Osteocyte (in vitro differentiated cells): ENCODE measurements around the gene SNAI3. TPM values are rescaled to one million over a fixed set of nuclear protein-coding genes. Genes with fewer than 3 reads are reported as not detected.

Experiments used
- DNase-seq: peaks from one replicate; pipeline ENCODE4 v3.0.0; 2021; ENCODE audit warnings: mixed read lengths; ENCODE audit not compliant: unreplicated experiment; ENCODE audit errors: extremely low spot score
- H3K27ac Mint-ChIP-seq: one replicate; pipeline ENCODE4 v1.8.0; 2021; ENCODE audit warnings: mild to moderate bottlenecking, mixed read lengths; ENCODE audit not compliant: unreplicated experiment
- H3K27me3 Mint-ChIP-seq: one replicate; pipeline ENCODE4 v1.8.0; 2021; ENCODE audit warnings: mixed read lengths; ENCODE audit not compliant: unreplicated experiment
- H3K36me3 Mint-ChIP-seq: one replicate; pipeline ENCODE4 v1.8.0; 2021; ENCODE audit warnings: mixed read lengths; ENCODE audit not compliant: unreplicated experiment
- H3K4me1 Mint-ChIP-seq: one replicate; pipeline ENCODE4 v1.8.0; 2021; ENCODE audit warnings: mixed read lengths; ENCODE audit not compliant: unreplicated experiment
- H3K4me3 Mint-ChIP-seq: one replicate; pipeline ENCODE4 v1.8.0; 2021; ENCODE audit warnings: mild to moderate bottlenecking, moderate library complexity, mixed read lengths; ENCODE audit not compliant: unreplicated experiment
- H3K9me3 Mint-ChIP-seq: one replicate; pipeline ENCODE4 v1.8.0; 2021; ENCODE audit warnings: mixed read lengths; ENCODE audit not compliant: unreplicated experiment
- CTCF ChIP-seq: fragments of 200-600 bp; sonication (generic); IDR thresholded peaks from 2 replicates; pipeline ENCODE4 v1.5.0; 2021; ENCODE audit warnings: antibody characterized with exemption, mild to moderate bottlenecking, moderate library complexity
- total RNA-seq: library from RNA; stranded (reverse); gene quantifications from 2 replicates; pipeline ENCODE4 v1.2.1, GENCODE V29; 2021

Gene SNAI3
- total RNA-seq, 1 donor from 2014 or later: not detected

- no peak overlapping the region for H3K27ac Mint-ChIP-seq
- H3K4me3 Mint-ChIP-seq: no peak overlapping the region
- TF ChIP-seq CTCF: no peak
- H3K36me3 Mint-ChIP-seq: no peaks in the 10 kb centered on the region
- peaks cover 14% of the 10 kb centered on the region for H3K4me1 Mint-ChIP-seq
- H3K9me3 Mint-ChIP-seq: no peaks in the 10 kb centered on the region
- no peak for DNase-seq
- no peaks in the 10 kb centered on the region for H3K27me3 Mint-ChIP-seq
Observed at GRCh38 chr16:88646345-88647034, 39.8 kb downstream of the SNAI3 start.

GRCh38 chr16:88645941-88646340 lies 40.4 kb downstream of the SNAI3 start:
- Mint-ChIP-seq H3K4me1 (peaks cover 9% of the 10 kb centered on the region), H3K27me3 (no peaks in the 10 kb centered on the region), H3K9me3 (no peaks in the 10 kb centered on the region), H3K36me3 (no peaks in the 10 kb centered on the region), H3K27ac (no peak overlapping the region), H3K4me3 (no peak overlapping the region)
- no peak for TF ChIP-seq CTCF
- DNase-seq: no peak

- H3K9me3 Mint-ChIP-seq: no peaks in the 10 kb centered on the region
- H3K4me3 Mint-ChIP-seq: no peak overlapping the region
- H3K4me1 Mint-ChIP-seq: peaks cover 9% of the 10 kb centered on the region
Observed at GRCh38 chr16:88645455-88645854, 40.9 kb downstream of the SNAI3 start.

GRCh38 chr16:88643644-88643932 lies 42.7 kb downstream of the SNAI3 start:
- H3K4me1 Mint-ChIP-seq: no peaks in the 10 kb centered on the region
- no peak for TF ChIP-seq CTCF
- no peak overlapping the region for H3K4me3 Mint-ChIP-seq
- DNase-seq: no peak
- H3K27me3 Mint-ChIP-seq: peaks cover 8% of the 10 kb centered on the region
- H3K9me3 Mint-ChIP-seq: no peaks in the 10 kb centered on the region
- H3K36me3 Mint-ChIP-seq: no peaks in the 10 kb centered on the region
- no peak overlapping the region for H3K27ac Mint-ChIP-seq

More at GRCh38 chr16:88645455-88645854, 40.9 kb downstream of the SNAI3 start:
- TF ChIP-seq CTCF: no peak
- H3K36me3 Mint-ChIP-seq: no peaks in the 10 kb centered on the region
- DNase-seq: no peak
- H3K27me3 Mint-ChIP-seq: peaks cover 1% of the 10 kb centered on the region
- H3K27ac Mint-ChIP-seq: no peak overlapping the region

GRCh38 chr16:88642881-88643643 lies 43.2 kb downstream of the SNAI3 start:
- Mint-ChIP-seq H3K4me3 (no peak overlapping the region), H3K36me3 (no peaks in the 10 kb centered on the region), H3K27me3 (peaks cover 8% of the 10 kb centered on the region), H3K9me3 (no peaks in the 10 kb centered on the region), H3K27ac (no peak overlapping the region), H3K4me1 (no peaks in the 10 kb centered on the region)
- no peak for DNase-seq
- TF ChIP-seq CTCF: no peak
